Measurements from ENCODE around the gene EXOSC9.

- TF ChIP-seq CTCF (IDR thresholded peaks at IDR 0.05) = no peak
- no peak for TF ChIP-seq POLR2A (IDR thresholded peaks at IDR 0.05)
- TF ChIP-seq POLR2AphosphoS5 (IDR thresholded peaks at IDR 0.05) = no peak
- no peak for TF ChIP-seq EP300 (IDR thresholded peaks at IDR 0.05)
Observed at GRCh38 chr4:121794505-121795188, 6.5 kb upstream of the EXOSC9 start.

Data from stomach (tissue), 4 donors.